CD4-positive, alpha-beta T cell treated with Interleukin-17A for 4 hours (primary cell): ENCODE results near the gene GDPD1.
A peak's percentile ranks its signal among the peaks of the same experiment; 100 is the strongest.
"Not testable (repeated sequence)": the region's sequence is repeated elsewhere in the genome, so short reads cannot be mapped to it uniquely, and the experiment has no call there.

Source experiments
- DNase-seq: peaks from one replicate; pipeline ENCODE4 v3.0.0-alpha.2; 2020; ENCODE audit warnings: mixed read lengths

Gene GDPD1

GRCh38 chr17:59254742-59255141 lies 34.4 kb downstream of the GDPD1 start:
- DNase-seq = no peak

GRCh38 chr17:59257101-59257500 lies 36.8 kb downstream of the GDPD1 start:
- no peak for DNase-seq

- DNase-seq = no peak
Observed at GRCh38 chr17:59260722-59261121, 40.4 kb downstream of the GDPD1 start.

GRCh38 chr17:59266745-59267144 lies 46.4 kb downstream of the GDPD1 start:
- no peak for DNase-seq

GRCh38 chr17:59267776-59268175 lies 47.5 kb downstream of the GDPD1 start:
- DNase-seq = no peak

DNA sequence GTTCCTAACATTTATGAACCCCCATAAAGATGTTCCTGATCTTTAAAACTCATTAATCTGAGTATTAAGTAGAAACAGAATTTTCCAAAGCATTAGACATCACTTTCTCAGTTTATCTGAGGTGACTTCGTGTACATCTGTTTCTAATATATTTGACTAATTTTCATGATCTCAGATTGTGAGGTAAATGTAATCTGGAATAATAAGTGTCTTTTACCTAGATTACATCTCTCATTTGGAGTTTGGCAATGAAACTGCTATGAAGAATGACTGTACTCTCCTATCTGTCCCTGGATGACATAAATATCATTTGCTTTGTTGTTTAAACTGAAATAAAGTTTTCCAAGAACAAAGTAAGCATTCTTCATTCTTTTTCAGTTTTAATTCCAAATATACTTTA lies 55.3 kb downstream of the GDPD1 start:
- no peak for DNase-seq

DNA sequence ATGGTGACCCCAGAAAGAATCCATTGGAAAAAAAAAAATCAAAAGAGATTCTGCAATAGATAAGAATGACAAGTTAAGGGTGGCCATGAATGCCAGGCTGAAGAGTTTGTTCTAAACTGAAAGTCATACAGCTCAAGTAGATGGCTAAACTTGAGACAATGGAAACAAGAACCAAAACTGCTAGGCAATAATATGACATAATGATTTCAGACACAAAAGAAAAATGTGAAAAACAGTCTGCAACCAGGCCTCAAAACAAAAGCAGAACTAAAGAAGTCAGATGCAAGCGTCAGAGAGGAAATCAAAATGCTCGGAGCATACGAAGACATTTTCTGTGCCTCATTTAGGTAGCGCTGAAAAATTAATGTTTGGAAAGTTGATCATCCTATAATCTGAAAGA lies 56.7 kb downstream of the GDPD1 start:
- DNase-seq = no peak

- DNase-seq = no peak
Observed at GRCh38 chr17:59278406-59278805, 58.1 kb downstream of the GDPD1 start.

DNA sequence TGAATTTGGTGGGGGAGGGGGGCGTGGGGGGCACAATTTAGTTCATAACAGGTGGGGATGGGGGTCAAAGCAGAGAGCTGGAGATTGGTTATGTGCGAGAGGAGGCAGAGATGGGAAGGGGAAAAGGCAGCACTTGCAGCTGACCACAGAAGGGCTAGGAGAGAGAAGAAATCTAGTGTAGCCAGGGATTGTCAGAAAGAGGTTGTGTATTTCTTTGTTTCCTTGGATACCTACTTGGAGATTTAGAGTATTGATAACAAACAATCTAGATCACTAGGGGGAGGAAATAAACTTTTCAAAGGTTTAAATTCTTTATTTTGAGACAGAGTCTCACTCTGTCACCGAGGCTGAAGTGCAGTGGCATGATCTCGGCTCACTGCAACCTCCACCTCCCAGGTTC lies 64.0 kb downstream of the GDPD1 start:
- no peak for DNase-seq

DNA sequence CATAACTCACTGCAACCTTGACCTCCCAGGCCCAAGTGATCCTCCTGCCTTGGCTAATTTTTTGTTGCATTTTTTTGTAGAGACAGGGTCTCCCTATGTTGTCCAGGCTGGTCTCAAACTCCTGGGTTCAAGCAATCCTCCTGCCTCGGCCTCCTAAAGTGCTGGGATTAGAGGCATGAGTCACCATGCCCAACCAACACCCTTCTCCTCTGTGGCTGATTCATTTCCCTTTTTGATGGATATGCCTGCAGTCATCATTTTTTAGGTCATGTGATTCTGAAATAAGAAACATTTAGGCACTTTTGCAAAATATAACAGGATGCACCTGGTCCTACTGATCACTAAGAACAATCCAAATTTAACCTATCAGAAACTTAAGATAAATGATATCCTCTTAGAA lies 67.1 kb downstream of the GDPD1 start:
- no peak for DNase-seq

GRCh38 chr17:59287891-59288290 lies 67.6 kb downstream of the GDPD1 start:
- DNase-seq = no peak

DNA sequence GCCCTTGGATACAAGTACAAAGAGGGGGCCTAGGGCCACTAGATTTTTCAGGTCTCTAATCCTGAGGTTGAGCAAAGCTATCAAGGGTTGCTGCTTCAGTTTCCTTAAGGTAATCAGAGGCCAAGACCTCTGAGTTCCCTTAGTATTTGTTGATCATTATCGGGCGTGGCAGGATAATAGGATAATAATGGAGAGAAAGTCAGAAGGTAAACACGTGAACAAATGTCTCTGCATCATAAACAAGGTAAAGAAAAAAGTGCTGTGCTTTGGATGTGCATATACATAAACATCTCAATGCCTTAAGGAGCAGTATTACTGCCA lies 69.6 kb downstream of the GDPD1 start:
- no peak for DNase-seq

DNA sequence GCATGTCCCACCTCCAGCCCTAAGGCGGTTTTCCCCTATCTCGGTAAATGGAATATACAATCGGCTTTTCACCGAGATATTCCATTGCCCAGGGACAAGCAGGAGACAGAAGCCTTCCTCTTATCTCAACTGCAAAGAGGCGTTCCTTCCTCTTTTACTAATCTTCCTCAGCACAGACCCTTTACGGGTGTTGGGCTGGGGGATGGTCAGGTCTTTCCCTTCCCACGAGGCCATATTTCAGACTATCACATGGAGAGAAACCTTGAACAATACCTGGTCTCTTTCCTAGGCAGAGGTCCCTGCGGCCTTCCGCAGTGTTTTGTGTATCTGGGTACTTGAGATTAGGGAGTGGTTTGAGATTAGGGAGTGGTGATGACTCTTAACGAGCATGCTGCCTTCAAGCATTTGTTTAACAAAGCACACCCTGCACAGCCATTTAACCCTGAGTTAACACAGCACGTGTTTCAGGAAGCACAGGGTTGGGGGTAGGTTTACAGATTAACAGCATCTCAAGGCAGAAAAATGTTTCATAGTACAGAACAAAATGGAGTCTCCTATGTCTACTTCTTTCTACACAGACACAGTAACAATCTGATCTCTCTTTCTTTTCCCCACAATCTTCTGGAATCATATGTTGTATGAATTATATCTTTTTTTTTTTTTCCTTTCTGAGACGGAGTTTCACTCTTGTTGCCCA lies 70.1 kb downstream of the GDPD1 start:
- not testable (repeated sequence) for DNase-seq

GRCh38 chr17:59292174-59292523 lies 71.8 kb downstream of the GDPD1 start:
- DNase-seq = no peak

GRCh38 chr17:59296190-59296589 lies 75.9 kb downstream of the GDPD1 start:
- no peak for DNase-seq

DNA sequence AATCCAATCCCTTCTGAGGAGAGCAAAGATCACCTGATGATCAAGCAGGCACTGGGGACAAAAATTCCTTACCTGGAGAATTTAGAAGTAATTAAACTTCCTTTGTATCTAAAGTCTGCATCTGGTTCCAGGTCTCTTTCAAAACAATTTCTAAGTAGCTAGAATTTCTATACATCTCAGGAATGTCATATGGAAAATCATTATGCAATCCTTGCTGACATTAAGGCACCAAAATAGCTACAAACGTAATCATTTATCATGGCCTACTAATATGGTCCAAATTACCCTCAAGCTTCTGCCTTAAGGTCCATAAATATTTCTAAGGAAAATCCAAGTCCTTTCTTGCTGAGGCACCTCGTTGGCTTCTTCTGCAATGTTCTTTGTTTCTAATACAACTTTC lies 78.2 kb downstream of the GDPD1 start:
- no peak for DNase-seq

- DNase-seq = no peak
Observed at GRCh38 chr17:59299400-59300092, 79.2 kb downstream of the GDPD1 start.

DNA sequence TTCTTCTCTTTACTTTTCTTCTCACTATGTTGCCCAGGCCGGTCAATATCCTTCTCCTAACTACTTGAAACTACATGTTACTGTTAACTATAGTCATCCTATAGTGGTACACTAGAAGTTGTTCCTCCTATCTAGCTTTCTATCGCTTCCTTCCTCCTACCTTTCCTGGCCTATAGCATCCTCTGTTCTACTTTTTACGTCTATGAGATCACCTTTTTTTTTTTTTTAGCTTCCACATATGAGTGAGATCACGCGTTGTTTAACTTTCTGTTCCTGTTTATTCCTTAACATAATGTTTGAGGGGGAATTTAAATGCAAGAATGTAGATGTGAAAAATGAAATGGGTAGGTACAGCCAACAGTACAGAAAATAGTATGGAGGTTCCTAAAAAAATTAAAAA lies 80.6 kb downstream of the GDPD1 start:
- DNase-seq = no peak

GRCh38 chr17:59304811-59305210 lies 84.5 kb downstream of the GDPD1 start:
- DNase-seq = no peak

DNA sequence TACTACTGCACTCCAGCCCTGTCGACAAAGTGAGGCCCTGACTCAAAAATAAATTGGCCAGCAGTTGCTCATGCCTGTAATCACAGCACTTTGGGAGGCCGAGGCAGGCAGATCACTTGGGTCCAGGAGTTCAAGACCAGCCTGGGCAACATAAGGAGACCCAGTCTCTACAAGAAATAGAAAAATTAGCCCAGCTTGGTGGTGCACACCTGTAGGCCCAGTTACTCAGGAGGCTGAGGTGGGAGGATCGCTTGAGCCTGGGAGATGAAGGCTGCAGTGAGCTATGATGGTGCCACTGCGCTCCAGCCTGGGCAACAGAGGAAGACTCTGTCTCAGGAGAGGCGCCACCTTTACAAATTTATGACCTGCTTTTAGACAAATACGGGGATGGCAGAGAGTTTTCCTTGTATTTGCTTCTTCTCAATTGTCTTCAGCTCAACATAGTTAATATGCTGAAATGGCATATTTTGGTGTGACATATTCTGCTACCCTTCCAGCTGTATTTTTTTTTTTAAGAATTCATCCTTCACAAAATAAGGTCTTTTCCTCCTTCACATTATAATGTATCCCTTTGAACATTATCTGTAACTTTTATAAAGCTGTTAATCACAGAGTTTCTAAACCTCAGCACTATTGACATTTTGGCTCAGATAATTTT lies 90.1 kb downstream of the GDPD1 start:
- DNase-seq = no peak

DNA sequence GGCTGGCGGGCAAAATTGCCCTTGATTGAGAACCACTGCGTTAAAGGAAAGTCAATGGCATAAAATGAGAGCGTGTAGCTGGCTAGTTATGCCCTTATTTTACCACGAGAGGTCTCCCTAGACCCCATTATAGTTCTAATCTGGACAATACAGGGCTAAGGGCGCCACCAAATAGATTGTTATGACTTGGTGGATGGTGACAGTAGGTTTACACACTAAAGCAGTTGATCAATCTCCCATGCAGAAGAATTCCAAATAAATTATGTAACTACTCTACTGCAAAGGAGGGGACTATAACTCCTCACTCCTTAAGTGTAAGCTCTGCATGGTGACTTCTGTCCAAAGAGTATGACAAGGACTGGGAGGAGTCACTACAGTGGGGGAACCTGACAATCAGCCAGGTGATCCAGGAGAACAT lies 90.7 kb downstream of the GDPD1 start:
- DNase-seq = peak; percentile 57

- not testable (repeated sequence) for DNase-seq
Observed at GRCh38 chr17:59311521-59311920, 91.2 kb downstream of the GDPD1 start.

DNA sequence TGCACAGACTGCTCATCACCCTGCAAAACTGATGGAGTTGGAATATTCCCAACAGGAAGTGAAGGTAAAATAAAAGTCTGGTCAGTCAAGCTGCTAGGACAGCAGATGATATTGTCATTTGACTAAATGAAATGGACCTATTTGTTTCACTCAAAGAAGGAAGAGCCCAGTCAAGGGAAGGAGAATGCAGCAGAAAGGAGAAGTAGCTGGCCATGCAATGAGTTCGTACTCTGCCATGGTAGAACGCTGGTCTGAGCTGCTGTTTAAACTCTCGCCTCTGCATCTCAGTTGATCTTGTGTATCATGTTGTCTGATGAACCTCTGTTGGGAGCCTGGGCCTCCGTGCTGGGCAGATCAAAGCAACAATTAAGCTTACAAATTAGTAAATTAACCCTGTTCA lies 95.6 kb downstream of the GDPD1 start:
- DNase-seq = no peak
